Right atrium auricular region (tissue), 2 donors: ENCODE data around the gene RASSF3. TPM values are rescaled to one million over a fixed set of nuclear protein-coding genes. Genes with fewer than 3 reads are reported as not detected.

Experiments
- DNase-seq: peaks from one replicate; pipeline ENCODE4 v3.0.0-alpha.2; 2019; ENCODE audit warnings: low spot score
- H3K27ac ChIP-seq, 2 donors: fragments of 200-600 bp; sonication (generic); 1 replicate in 1 of 2; 2 replicates in 1 of 2; pipeline ENCODE4 v1.5.1; 2016 to 2019
- H3K27me3 ChIP-seq, 2 donors: fragments of 200-600 bp; sonication (generic); one replicate each; pipeline versions ENCODE4 v1.5.1 to v1.6.0; 2017 to 2019
- H3K36me3 ChIP-seq: fragments of 200-600 bp; sonication (generic); one replicate; pipeline ENCODE4 v1.5.1; 2016
- H3K4me1 ChIP-seq, 2 donors: fragments of 200-600 bp; sonication (generic); one replicate each; pipeline versions ENCODE4 v1.5.1 to v1.6.0; 2017 to 2019
- H3K4me3 ChIP-seq, 2 donors: fragments of 200-600 bp; sonication (generic); 1 replicate in 1 of 2; 2 replicates in 1 of 2; pipeline ENCODE4 v1.5.1; 2017 to 2019; ENCODE audit warnings: mild to moderate bottlenecking in 1 of 2, moderate library complexity in 1 of 2
- H3K9me3 ChIP-seq, 2 donors: fragments of 200-600 bp; sonication (generic); one replicate each; pipeline ENCODE4 v1.5.1; 2019
- microRNA counts, 2 donors: library from miRNA; unstranded; fragments of <30 nt; microRNA quantifications; one replicate each; lab custom pipeline; 2016 to 2017
- microRNA-seq, 2 donors: library from miRNA; unstranded; fragments of <30 nt; microRNA quantifications; one replicate each; pipeline ENCODE4, GENCODE V29; 2016 to 2017; ENCODE audit warnings: borderline number of aligned reads in 2 of 2, borderline replicate concordance in 1 of 2
- total RNA-seq, 2 donors: library from RNA; depleted of rRNA; stranded (reverse); fragments of >200 nt; gene quantifications; one replicate each; pipeline ENCODE4 v1.1.0, GENCODE V29; 2016
- TF ChIP-seq, protein P1 (sequence below), 2 donors: fragments of 200-600 bp; sonication (generic); IDR thresholded peaks; one replicate each; pipeline ENCODE4 v1.5.1; 2019; ENCODE audit warnings: antibody characterized with exemption in 2 of 2

Gene RASSF3
- total RNA-seq, 2 donors from 2014 or later = 55.4 to 88.4 TPM

DNA sequence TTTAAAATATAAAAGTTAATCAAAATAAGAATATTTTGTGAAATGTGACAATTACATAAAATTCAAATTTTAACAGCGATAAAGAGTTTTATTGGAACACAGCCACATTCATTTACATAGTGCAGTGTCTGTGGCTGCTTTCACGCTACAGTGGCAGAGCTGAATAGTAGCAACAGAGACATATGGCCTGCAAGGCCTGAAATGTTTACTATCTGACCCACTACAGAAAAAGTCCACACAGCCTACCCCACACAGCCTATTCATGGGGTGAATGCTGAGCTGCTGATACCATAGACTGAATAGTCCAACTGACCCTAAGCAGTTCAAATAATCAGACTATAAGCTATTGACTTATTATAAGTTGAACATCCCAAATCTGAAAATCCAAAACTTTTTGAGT, 135.7 kb downstream of the RASSF3 start:
- no peaks in the 10 kb centered on the region for H3K4me1 ChIP-seq
- H3K27ac ChIP-seq = no peak overlapping the region
- H3K9me3 ChIP-seq = no peaks in the 10 kb centered on the region
- no peak overlapping the region for H3K4me3 ChIP-seq
- TF ChIP-seq, protein P1, sequence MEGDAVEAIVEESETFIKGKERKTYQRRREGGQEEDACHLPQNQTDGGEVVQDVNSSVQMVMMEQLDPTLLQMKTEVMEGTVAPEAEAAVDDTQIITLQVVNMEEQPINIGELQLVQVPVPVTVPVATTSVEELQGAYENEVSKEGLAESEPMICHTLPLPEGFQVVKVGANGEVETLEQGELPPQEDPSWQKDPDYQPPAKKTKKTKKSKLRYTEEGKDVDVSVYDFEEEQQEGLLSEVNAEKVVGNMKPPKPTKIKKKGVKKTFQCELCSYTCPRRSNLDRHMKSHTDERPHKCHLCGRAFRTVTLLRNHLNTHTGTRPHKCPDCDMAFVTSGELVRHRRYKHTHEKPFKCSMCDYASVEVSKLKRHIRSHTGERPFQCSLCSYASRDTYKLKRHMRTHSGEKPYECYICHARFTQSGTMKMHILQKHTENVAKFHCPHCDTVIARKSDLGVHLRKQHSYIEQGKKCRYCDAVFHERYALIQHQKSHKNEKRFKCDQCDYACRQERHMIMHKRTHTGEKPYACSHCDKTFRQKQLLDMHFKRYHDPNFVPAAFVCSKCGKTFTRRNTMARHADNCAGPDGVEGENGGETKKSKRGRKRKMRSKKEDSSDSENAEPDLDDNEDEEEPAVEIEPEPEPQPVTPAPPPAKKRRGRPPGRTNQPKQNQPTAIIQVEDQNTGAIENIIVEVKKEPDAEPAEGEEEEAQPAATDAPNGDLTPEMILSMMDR (IDR thresholded peaks at IDR 0.05) = no peak
- no peaks in the 10 kb centered on the region for H3K27me3 ChIP-seq
- peaks cover 41% of the 10 kb centered on the region for H3K36me3 ChIP-seq
- DNase-seq = no peak

DNA sequence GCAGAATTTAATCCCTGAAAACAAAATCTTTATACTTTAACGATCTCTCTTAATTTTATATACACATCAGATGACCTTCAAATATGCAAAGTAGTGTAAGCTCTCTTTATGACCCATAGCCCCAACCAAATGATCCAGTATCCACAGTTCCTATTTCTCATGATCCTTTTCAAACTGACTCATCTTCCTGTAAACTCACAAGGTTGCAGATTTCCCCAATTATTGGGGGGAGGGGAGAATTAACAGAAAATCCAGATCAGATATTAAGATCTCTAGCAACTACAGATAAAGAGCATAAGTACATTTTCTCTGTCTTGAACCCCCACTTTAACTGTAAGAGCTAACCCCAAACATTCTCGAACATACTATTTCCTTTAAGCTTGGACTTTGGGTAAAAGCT, 136.4 kb downstream of the RASSF3 start:
- H3K27me3 ChIP-seq = no peaks in the 10 kb centered on the region
- no peak overlapping the region for H3K27ac ChIP-seq
- no peak overlapping the region for H3K4me3 ChIP-seq
- H3K4me1 ChIP-seq = no peaks in the 10 kb centered on the region
- TF ChIP-seq, protein P1 (IDR thresholded peaks at IDR 0.05) = no peak
- no peaks in the 10 kb centered on the region for H3K9me3 ChIP-seq
- DNase-seq = no peak
- H3K36me3 ChIP-seq = peaks cover 41% of the 10 kb centered on the region

MicroRNAs within 50 kb of the gene (microRNA counts, 767-probe panel; counts per million panel counts)
- microRNA hsa-miR-548c-3p (lab: Ali Mortazavi, UCI) (0 to 31.0 counts per million in 2 donors), microRNA hsa-miR-548c-5p (lab: Ali Mortazavi, UCI) (0 to 178 counts per million in 2 donors), microRNA hsa-miR-548z (lab: Ali Mortazavi, UCI) (0 to 961 counts per million in 2 donors)

Small RNAs within 50 kb of the gene (microRNA-seq; reads per million reads assigned to microRNA genes)
- gene MIR548C (0 reads per million in 2 donors), gene MIR548Z (0 reads per million in 2 donors)

Other genes with a start within 250 kb of the RASSF3 start
- not detected for gene C12orf56, start 219.7 kb upstream of the RASSF3 start, total RNA-seq
- 10 to 100 TPM; 16.1 to 16.9 TPM for gene XPOT, start 206.1 kb upstream of the RASSF3 start, total RNA-seq
- 10 to 100 TPM; 11.3 to 12.2 TPM for gene TBK1, start 158.4 kb upstream of the RASSF3 start, total RNA-seq
- gene GNS, start 148.9 kb downstream of the RASSF3 start, total RNA-seq = 100 to 1,000 TPM in 1 of 2 donors, 10 to 100 TPM in 1; 76.5 to 106 TPM
- 1 to 10 TPM in 1 of 2 donors, under 1 TPM in 1; 0.48 to 3.3 TPM for gene TBC1D30, start 214.2 kb downstream of the RASSF3 start, total RNA-seq